Rectal smooth muscle tissue (tissue), 1 donor: ENCODE data around the gene C5orf58.

ENCODE experiments used
- H3K27ac ChIP-seq: one replicate; pipeline ENCODE4 v1.7.0; 2013; ENCODE audit warnings: low read depth, low read length, inconsistent platforms
- H3K27me3 ChIP-seq: one replicate; pipeline ENCODE4 v1.7.0; 2013; ENCODE audit warnings: low read length; ENCODE audit not compliant: control insufficient read depth, insufficient read depth
- H3K36me3 ChIP-seq: one replicate; pipeline ENCODE4 v1.7.0; 2013; ENCODE audit warnings: low read length; ENCODE audit not compliant: control insufficient read depth, insufficient read depth
- H3K4me1 ChIP-seq: one replicate; pipeline ENCODE4 v1.7.0; 2013; ENCODE audit warnings: low read length; ENCODE audit not compliant: control insufficient read depth, insufficient read depth
- H3K4me3 ChIP-seq: one replicate; pipeline ENCODE4 v1.7.0; 2013; ENCODE audit warnings: low read length
- H3K9ac ChIP-seq: one replicate; pipeline ENCODE4 v1.7.0; 2013; ENCODE audit warnings: low read length

Gene C5orf58

DNA sequence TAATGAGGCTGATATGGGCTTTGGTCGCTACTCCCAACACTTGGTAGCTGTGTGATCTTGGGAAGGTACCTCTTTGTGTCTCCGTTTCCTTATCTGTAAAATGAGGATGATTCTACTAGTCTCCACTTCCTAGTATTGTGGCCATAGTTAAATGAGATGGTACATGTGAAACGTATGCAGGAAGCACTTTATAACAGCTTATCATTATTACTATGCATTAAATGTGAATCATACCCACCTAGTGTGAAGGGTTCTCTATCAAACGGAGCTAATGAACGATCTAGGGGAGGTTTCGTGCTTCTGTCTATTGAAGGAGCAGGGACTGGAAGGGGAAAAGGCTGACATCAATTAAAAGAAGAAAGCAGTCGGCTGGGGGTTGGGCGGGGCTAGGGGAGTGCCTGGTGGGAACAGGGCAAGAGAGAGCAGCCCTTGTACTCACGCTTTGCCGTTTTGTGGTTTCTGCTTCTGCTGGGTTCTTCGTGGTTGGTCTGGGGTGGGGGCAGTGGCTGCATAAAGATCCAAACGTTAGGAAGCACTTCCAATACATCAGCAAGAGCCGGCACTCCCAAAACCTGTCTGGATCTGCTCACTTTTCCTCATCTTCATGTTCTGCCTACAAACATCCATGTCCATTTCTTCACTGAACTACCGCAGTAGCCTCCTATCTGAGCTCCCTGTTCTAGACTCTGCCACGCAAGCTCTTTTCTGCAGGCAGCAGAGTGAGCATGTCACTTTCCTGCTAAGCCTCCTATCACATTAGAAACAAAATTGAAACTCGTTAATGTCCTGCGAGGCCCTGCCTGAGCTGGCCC lies 34.0 kb downstream of the C5orf58 start:
- Histone ChIP-seq H3K4me3 (no peak overlapping the region), H3K27me3 (no peaks in the 10 kb centered on the region), H3K4me1 (no peaks in the 10 kb centered on the region), H3K36me3 (no peaks in the 10 kb centered on the region), H3K27ac (no peak overlapping the region), H3K9ac (no peak overlapping the region)

DNA sequence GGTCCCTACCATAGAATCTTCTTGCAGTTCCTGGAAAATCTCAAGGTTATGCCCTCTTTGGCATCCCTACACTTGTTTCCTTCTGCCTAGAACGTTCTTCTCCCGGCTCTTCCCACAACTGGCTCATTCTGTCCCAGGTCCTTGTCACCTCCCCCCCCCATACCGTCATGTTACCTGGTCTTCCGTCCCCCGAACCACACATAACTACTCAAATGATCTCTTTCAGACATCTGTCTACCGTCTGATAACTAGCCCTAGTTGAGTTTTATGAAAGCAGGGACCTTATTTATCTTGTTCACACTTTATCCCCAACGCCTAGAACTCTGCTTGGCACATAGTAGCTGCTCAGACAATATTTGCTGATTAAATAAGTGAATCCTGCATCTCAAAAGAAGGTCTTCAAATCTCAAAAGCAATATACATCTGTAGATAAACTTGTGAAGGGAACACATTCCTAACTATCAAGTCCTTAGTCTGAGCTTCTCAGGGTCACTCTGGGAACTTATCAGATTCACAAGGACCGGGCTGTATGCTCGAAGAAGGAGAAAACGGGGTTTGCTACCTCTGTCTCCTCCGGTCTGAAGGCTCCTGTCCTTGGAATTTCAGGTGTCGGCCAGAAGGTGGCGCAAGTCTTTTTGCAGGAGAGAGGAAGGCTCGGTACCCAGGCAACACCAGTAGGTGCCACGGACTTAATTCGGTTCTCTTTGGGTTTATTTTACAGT lies 34.8 kb downstream of the C5orf58 start:
- H3K9ac ChIP-seq: peak overlapping the region; percentile 7
- no peak overlapping the region for H3K4me3 ChIP-seq
- no peak overlapping the region for H3K27ac ChIP-seq

DNA sequence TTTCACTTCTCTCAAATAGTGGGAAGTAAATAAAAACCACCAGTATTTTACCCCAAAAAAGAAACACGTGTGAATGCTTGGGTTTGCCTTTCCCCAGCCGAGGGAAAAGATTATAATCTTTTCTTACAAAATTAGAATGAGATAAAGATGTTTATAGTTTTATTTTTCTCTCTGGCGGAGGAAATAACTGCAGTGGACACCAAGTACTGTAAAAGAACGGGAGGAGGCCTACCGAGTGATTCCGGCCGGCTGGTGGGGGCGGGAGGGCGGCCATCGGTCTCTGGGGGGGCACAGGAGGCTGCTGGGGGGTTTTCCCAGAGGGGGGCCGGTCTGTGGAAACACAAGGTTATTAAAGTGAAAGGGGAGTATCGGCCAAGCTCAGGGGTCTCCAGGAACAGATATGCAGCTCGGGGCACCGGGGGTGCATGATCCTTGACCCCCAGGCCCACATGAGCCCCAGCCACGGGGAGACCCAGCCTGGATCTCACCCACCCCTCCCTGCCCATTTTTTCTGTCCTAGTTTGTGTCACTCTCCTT lies 35.4 kb downstream of the C5orf58 start:
- no peaks in the 10 kb centered on the region for H3K4me1 ChIP-seq
- H3K4me3 ChIP-seq: no peak overlapping the region
- no peak overlapping the region for H3K27ac ChIP-seq
- no peaks in the 10 kb centered on the region for H3K36me3 ChIP-seq
- H3K27me3 ChIP-seq: no peaks in the 10 kb centered on the region
- no peak overlapping the region for H3K9ac ChIP-seq

More for the DNA sequence above, 34.8 kb downstream of the C5orf58 start:
- Histone ChIP-seq H3K36me3 (no peaks in the 10 kb centered on the region), H3K27me3 (no peaks in the 10 kb centered on the region), H3K4me1 (no peaks in the 10 kb centered on the region)

DNA sequence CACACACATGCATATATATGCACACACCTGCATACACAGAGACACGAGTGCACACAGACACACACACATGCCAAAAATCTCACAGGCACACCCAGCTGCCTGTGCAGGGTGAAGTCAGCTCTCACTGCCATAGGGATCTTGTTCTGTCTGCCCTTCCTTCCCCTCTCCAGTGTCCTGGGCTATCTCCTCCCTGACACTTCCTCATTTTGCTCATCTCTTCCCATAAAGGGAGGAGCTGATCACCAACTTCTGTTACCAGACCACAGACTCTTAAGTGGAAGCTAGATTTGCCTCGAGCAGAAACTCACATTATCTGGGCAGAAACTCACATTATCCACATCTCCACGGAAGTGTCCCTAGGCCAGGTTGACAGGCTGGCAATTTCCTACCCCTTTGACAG lies 36.1 kb downstream of the C5orf58 start:
- H3K27me3 ChIP-seq: no peaks in the 10 kb centered on the region
- no peaks in the 10 kb centered on the region for H3K36me3 ChIP-seq
- no peak overlapping the region for H3K27ac ChIP-seq
- no peak overlapping the region for H3K4me3 ChIP-seq
- H3K9ac ChIP-seq: no peak overlapping the region
- no peaks in the 10 kb centered on the region for H3K4me1 ChIP-seq

DNA sequence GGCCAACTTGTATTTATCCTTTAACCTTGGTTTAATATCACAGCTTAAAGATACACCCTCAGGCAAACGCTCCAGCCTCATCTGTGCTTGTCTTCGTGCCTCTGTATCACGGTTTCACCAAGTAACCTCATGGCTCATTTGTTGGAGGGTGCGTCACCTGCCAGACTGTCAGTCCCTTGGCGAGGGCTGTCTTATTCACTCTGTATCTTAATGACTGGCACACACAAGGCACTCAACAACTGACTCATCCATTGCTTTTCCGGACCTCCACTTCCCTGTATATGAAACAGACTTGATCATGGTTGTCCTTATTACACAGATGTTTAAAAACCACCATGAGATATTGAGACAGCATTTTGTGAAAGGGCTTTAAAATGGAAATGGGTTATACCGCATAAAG lies 36.8 kb downstream of the C5orf58 start:
- H3K4me1 ChIP-seq: no peaks in the 10 kb centered on the region
- no peak overlapping the region for H3K27ac ChIP-seq
- no peaks in the 10 kb centered on the region for H3K36me3 ChIP-seq

DNA sequence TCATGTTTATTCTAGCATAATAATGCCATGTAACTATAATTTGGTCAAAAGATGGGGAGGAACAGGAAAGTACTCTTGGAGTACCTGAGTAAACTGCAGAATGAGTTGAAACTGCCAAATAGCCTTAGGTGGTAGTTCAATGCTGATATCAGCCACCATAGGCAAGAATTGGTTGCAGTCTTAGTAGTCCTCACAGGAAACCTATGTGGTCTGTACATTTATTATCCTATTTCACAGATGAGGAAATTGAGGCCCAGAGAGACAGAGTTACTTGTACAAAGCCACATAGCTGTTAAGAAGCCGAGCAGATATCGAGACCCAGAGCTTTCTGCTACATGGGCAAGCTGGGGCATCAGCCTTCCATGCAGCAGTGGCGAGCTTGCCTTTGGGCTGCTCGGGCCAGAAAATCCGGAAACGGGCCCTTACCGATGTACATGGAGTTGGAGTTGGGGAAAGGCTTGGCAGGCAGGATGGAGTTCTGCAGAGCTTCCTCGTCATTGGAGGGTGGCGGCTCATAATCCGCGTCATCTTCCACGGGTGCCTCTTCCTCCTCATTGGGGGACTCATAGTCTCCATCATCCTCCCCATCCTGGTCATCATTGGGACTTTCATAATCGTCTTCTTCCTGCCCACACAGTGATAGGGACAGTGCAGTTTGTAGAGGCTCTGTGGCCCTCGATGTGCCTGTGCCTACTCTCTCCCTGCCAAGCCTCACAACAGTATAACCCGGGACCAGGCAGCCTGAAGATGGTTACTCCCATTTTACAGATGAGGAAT lies 37.7 kb downstream of the C5orf58 start:
- Histone ChIP-seq H3K4me3 (no peak overlapping the region), H3K4me1 (no peaks in the 10 kb centered on the region), H3K9ac (no peak overlapping the region), H3K36me3 (no peaks in the 10 kb centered on the region), H3K27me3 (no peaks in the 10 kb centered on the region), H3K27ac (no peak overlapping the region)

More for the DNA sequence above, 36.8 kb downstream of the C5orf58 start:
- H3K4me3 ChIP-seq: no peak overlapping the region
- H3K9ac ChIP-seq: no peak overlapping the region
- H3K27me3 ChIP-seq: no peaks in the 10 kb centered on the region

DNA sequence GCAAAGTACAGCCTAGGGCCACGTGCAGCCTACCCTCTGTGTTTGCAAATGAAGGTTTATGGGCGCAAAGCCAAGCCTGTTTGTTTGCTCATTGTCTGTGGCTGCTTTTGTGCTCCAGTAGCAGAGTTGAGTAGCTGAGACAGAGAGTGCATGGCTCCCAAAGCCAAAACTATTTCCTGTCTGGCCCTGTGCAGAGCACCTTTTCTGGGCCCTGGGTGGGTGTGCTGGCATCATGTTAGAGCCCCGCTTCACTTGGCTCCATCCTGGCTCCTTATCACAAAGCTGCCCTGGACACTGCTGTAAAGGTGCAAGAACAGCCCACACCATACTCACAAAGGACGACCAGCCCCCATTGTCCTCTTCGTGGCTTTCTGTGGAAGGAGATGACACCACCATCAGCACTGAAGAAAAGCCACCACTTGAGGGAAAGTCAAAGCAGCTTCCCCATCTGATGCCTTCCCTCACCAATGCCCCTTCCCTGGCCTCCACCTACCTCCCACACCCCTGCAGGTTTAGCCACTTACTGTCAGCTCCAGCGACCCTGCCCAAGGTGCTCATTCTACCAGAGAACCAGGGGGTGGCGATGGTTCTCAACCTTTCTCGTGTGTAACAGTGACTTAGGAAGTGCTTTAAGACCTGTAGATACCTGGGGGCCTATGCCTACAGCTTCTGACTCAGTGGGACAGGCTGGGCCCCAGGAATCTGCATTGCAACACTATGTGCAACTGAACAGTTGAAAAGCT lies 41.4 kb downstream of the C5orf58 start:
- Histone ChIP-seq H3K36me3 (no peaks in the 10 kb centered on the region), H3K27ac (no peak overlapping the region), H3K4me1 (no peaks in the 10 kb centered on the region), H3K27me3 (no peaks in the 10 kb centered on the region), H3K4me3 (no peak overlapping the region), H3K9ac (no peak overlapping the region)

DNA sequence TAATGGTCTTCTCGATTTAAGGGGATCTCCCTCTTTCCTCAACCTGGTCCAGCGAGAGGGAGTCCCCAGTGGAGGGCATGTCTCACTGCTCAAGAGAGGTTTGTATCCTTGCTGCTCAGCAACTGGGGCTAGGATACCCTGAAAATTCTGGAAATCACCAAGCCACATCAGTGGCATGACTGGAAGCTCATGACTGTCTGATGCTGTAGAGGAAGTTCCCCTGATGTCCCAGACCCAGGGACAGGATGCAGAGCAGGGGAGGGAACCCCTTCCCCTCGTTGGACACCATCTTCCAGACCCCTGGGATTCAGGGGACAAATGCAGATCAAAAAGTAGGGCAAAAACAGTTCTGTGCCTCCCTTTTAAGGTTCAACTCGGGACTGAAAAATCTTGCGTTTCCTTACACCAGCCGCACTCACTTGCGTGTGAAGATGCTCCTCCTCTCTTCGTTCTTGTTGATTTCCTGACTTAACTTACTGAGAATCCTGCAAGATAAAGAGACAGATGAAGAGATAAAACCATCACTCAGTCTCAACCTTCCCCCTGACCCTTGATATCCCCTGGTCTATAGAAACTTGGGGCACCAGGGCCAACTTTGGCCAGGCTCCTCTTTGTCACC lies 42.7 kb downstream of the C5orf58 start:
- H3K9ac ChIP-seq: no peak overlapping the region
- no peak overlapping the region for H3K4me3 ChIP-seq

DNA sequence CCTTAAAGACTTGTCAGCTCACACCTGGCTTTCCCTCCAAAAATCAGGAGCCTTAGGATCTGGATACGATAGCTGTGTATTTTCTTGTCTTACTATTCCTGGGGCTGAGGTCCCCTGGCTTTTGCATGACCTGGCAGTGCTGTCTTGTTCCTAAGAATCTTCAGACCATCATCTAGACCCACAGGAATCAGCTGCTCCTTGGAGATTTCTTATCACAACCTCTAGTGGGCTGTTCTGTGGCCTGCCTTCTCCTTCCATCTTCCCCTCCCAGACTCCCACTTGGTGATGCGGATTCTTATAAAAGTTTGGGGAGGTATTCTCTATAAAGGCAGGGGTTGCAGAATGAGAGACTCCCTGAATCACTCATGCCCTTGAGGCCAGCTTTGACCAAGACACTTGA lies 43.4 kb downstream of the C5orf58 start:
- no peaks in the 10 kb centered on the region for H3K36me3 ChIP-seq
- peaks cover 5% of the 10 kb centered on the region for H3K4me1 ChIP-seq
- no peak overlapping the region for H3K9ac ChIP-seq
- H3K27ac ChIP-seq: no peak overlapping the region
- H3K27me3 ChIP-seq: no peaks in the 10 kb centered on the region
- no peak overlapping the region for H3K4me3 ChIP-seq

More for the DNA sequence above, 42.7 kb downstream of the C5orf58 start:
- Histone ChIP-seq H3K36me3 (no peaks in the 10 kb centered on the region), H3K4me1 (peaks cover 5% of the 10 kb centered on the region), H3K27me3 (no peaks in the 10 kb centered on the region), H3K27ac (no peak overlapping the region)

DNA sequence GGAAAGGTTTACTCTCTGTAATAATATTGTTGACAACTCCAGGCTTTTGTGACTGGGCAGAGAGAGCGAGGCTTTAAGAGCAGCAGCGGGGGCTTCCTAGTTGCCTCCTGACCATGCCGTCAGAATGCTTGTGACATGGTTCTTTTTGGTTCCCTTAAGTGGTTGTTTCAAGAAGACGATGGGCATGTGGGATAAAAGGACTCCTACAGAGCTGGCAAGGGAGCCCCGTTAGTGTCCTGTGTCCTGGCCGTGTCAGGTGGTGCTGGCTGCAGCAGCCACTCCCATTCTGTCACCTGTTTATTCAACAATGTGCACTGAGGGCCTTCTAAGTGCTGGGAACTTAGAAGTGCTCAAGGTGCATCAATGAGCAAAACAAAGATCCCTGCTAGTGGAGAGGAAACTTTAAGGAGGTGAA lies 45.1 kb downstream of the C5orf58 start:
- Histone ChIP-seq H3K36me3 (no peaks in the 10 kb centered on the region), H3K9ac (no peak overlapping the region), H3K27ac (no peak overlapping the region), H3K4me1 (peaks cover 5% of the 10 kb centered on the region), H3K4me3 (no peak overlapping the region), H3K27me3 (no peaks in the 10 kb centered on the region)

DNA sequence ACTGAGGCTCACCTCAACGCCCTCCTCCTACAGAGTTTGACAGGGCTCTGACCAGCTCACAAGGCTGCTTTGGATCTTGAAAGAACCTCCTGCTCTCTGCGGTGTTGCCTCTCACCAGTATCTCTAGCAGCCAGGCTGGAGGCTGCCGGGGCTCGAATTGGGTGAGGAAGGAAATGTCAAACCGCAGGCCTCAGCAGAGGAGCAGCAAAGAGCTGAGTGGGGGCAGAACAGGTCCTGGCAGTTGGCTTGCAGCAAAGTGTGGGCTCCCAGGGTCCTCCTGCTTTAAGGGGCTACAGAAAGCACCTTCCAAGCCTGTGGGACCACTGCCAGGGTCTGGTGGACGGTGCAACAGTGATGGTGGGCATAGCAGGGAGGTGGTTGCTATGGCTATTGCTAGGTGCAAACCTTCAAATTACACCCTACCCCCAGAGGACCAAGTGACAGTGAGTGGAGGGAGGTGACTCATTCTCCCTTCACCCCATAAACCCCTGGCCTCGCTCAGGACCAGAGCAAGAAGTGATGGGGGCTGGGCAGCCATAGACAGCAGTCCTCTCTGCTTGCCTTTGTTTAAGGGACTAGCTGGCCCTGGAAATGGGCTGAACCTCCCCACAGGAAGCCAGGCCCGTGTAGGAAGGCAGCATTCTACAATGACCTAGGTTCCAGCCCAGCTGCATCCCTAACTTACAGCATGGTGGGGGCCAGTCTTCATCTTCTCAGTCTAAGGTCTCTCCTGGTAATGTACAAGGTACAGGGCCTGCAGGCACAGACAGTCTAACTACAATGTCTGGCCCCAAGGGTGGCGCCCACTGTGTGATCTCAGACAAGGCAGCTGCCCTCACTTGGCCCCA lies 46.0 kb downstream of the C5orf58 start:
- Histone ChIP-seq H3K27me3 (no peaks in the 10 kb centered on the region), H3K4me1 (peaks cover 5% of the 10 kb centered on the region), H3K36me3 (no peaks in the 10 kb centered on the region), H3K9ac (no peak overlapping the region), H3K27ac (no peak overlapping the region), H3K4me3 (peak overlapping the region; percentile 7)
